Activated T-cell treated with anti-CD3 and anti-CD28 coated beads, Interleukin-2, amount 50 U/mL, for 4 hours (primary cell): ENCODE results near the gene RFC2. TPM values are rescaled to one million over a fixed set of nuclear protein-coding genes. Genes with fewer than 3 reads are reported as not detected.
"Not testable (repeated sequence)": the region's sequence is repeated elsewhere in the genome, so short reads cannot be mapped to it uniquely, and the experiment has no call there.

Experiments
- ATAC-seq, 2 donors: fragments of 200-7000 bp; cut with Tn5 transposase; one replicate each; pipeline ENCODE4 v1.10.0; 2021
- DNase-seq: peaks from one replicate; pipeline ENCODE4 v3.0.0-alpha.2; 2020
- H3K27me3 Mint-ChIP-seq: one replicate; pipeline ENCODE4 v1.8.0; 2021; ENCODE audit warnings: low read depth, mixed read lengths
- H3K36me3 Mint-ChIP-seq: one replicate; pipeline ENCODE4 v1.8.0; 2022; ENCODE audit warnings: mixed read lengths; ENCODE audit not compliant: insufficient read depth
- H3K4me1 Mint-ChIP-seq: one replicate; pipeline ENCODE4 v1.8.0; 2021; ENCODE audit warnings: low read depth, mixed read lengths
- H3K4me3 Mint-ChIP-seq: one replicate; pipeline ENCODE4 v1.8.0; 2021; ENCODE audit warnings: mild to moderate bottlenecking, moderate library complexity, mixed read lengths
- H3K9me3 Mint-ChIP-seq: one replicate; pipeline ENCODE4 v1.8.0; 2021; ENCODE audit warnings: mixed read lengths
- total RNA-seq, 3 donors: library from RNA; stranded (reverse); gene quantifications; one replicate each; pipeline ENCODE4 v1.2.1, GENCODE V29; 2021

The RFC2 gene
- total RNA-seq, 3 donors from 2014 or later = 71.4 to 85.2 (median 73.8) TPM

GRCh38 chr7:74246497-74246896 is 7.7 kb downstream of the RFC2 start:
- no peak overlapping the region for H3K4me3 Mint-ChIP-seq
- ATAC-seq = no peak
- H3K9me3 Mint-ChIP-seq = no peaks in the 10 kb centered on the region
- H3K36me3 Mint-ChIP-seq = peaks cover 27% of the 10 kb centered on the region
- H3K4me1 Mint-ChIP-seq = peaks cover 7% of the 10 kb centered on the region
- no peak for DNase-seq
- H3K27me3 Mint-ChIP-seq = no peaks in the 10 kb centered on the region

GRCh38 chr7:74242122-74242443 is 12.1 kb downstream of the RFC2 start:
- no peak for ATAC-seq
- Mint-ChIP-seq H3K9me3 (no peaks in the 10 kb centered on the region), H3K4me1 (peaks cover 3% of the 10 kb centered on the region), H3K27me3 (no peaks in the 10 kb centered on the region), H3K4me3 (no peak overlapping the region), H3K36me3 (peaks cover 32% of the 10 kb centered on the region)
- DNase-seq = no peak

GRCh38 chr7:74240482-74240881 is 13.7 kb downstream of the RFC2 start:
- Mint-ChIP-seq H3K36me3 (peaks cover 33% of the 10 kb centered on the region), H3K4me1 (peaks cover 3% of the 10 kb centered on the region), H3K27me3 (no peaks in the 10 kb centered on the region), H3K9me3 (no peaks in the 10 kb centered on the region), H3K4me3 (no peak overlapping the region)
- no peak for DNase-seq
- no peak for ATAC-seq

- Mint-ChIP-seq H3K4me3 (no peak overlapping the region), H3K27me3 (no peaks in the 10 kb centered on the region), H3K9me3 (no peaks in the 10 kb centered on the region), H3K4me1 (peaks cover 2% of the 10 kb centered on the region), H3K36me3 (peaks cover 30% of the 10 kb centered on the region)
- ATAC-seq = no peak
- no peak for DNase-seq
Observed at GRCh38 chr7:74236284-74236683, 17.9 kb downstream of the RFC2 start.

- peaks cover 31% of the 10 kb centered on the region for H3K36me3 Mint-ChIP-seq
- peaks cover 5% of the 10 kb centered on the region for H3K4me1 Mint-ChIP-seq
- ATAC-seq (no peak), DNase-seq (no peak)
- no peaks in the 10 kb centered on the region for H3K9me3 Mint-ChIP-seq
- H3K4me3 Mint-ChIP-seq = no peak overlapping the region
- no peaks in the 10 kb centered on the region for H3K27me3 Mint-ChIP-seq
Observed at GRCh38 chr7:74235518-74236268, 18.5 kb downstream of the RFC2 start.

- H3K4me3 Mint-ChIP-seq = no peak overlapping the region
- H3K36me3 Mint-ChIP-seq = peaks cover 29% of the 10 kb centered on the region
- H3K9me3 Mint-ChIP-seq = no peaks in the 10 kb centered on the region
- ATAC-seq (no peak), DNase-seq (no peak)
- no peaks in the 10 kb centered on the region for H3K27me3 Mint-ChIP-seq
- H3K4me1 Mint-ChIP-seq = peaks cover 5% of the 10 kb centered on the region
Observed at GRCh38 chr7:74233655-74234285, 20.4 kb downstream of the RFC2 start.

- peaks cover 9% of the 10 kb centered on the region for H3K4me1 Mint-ChIP-seq
- no peak overlapping the region for H3K4me3 Mint-ChIP-seq
- H3K36me3 Mint-ChIP-seq = peaks cover 23% of the 10 kb centered on the region
- no peak for ATAC-seq
- DNase-seq = no peak
- no peaks in the 10 kb centered on the region for H3K27me3 Mint-ChIP-seq
- H3K9me3 Mint-ChIP-seq = no peaks in the 10 kb centered on the region
Observed at GRCh38 chr7:74231232-74231590, 23.0 kb downstream of the RFC2 start.

GRCh38 chr7:74230446-74231231 is 23.6 kb downstream of the RFC2 start:
- ATAC-seq (no peak), DNase-seq (no peak)
- H3K4me3 Mint-ChIP-seq = no peak overlapping the region
- H3K4me1 Mint-ChIP-seq = peaks cover 9% of the 10 kb centered on the region
- H3K9me3 Mint-ChIP-seq = no peaks in the 10 kb centered on the region
- no peaks in the 10 kb centered on the region for H3K27me3 Mint-ChIP-seq
- peaks cover 23% of the 10 kb centered on the region for H3K36me3 Mint-ChIP-seq

GRCh38 chr7:74228951-74229900 is 25.0 kb downstream of the RFC2 start:
- Mint-ChIP-seq H3K9me3 (no peaks in the 10 kb centered on the region), H3K4me3 (no peak overlapping the region), H3K36me3 (peaks cover 14% of the 10 kb centered on the region), H3K4me1 (peaks cover 9% of the 10 kb centered on the region), H3K27me3 (no peaks in the 10 kb centered on the region)
- no peak for ATAC-seq
- no peak for DNase-seq

- DNase-seq (no peak), ATAC-seq (no peak)
- H3K36me3 Mint-ChIP-seq = peaks cover 16% of the 10 kb centered on the region
- H3K27me3 Mint-ChIP-seq = no peaks in the 10 kb centered on the region
- H3K9me3 Mint-ChIP-seq = no peaks in the 10 kb centered on the region
- H3K4me3 Mint-ChIP-seq = no peak overlapping the region
- peaks cover 9% of the 10 kb centered on the region for H3K4me1 Mint-ChIP-seq
Observed at GRCh38 chr7:74226633-74227032, 27.6 kb downstream of the RFC2 start.

- Mint-ChIP-seq H3K27me3 (no peaks in the 10 kb centered on the region), H3K4me3 (no peak overlapping the region), H3K9me3 (no peaks in the 10 kb centered on the region), H3K36me3 (peaks cover 10% of the 10 kb centered on the region), H3K4me1 (peaks cover 4% of the 10 kb centered on the region)
- DNase-seq (no peak), ATAC-seq (no peak)
Observed at GRCh38 chr7:74225400-74225799, 28.8 kb downstream of the RFC2 start.

- peaks cover 10% of the 10 kb centered on the region for H3K36me3 Mint-ChIP-seq
- H3K4me3 Mint-ChIP-seq, H3K4me1 Mint-ChIP-seq, H3K9me3 Mint-ChIP-seq, H3K27me3 Mint-ChIP-seq, ATAC-seq, DNase-seq: not testable (repeated sequence)
Observed at GRCh38 chr7:74224907-74225306, 29.3 kb downstream of the RFC2 start.

- no peaks in the 10 kb centered on the region for H3K27me3 Mint-ChIP-seq
- H3K36me3 Mint-ChIP-seq = peaks cover 9% of the 10 kb centered on the region
- H3K4me3 Mint-ChIP-seq = no peak overlapping the region
- no peaks in the 10 kb centered on the region for H3K9me3 Mint-ChIP-seq
- H3K4me1 Mint-ChIP-seq = peaks cover 4% of the 10 kb centered on the region
- ATAC-seq = no peak
- no peak for DNase-seq
Observed at GRCh38 chr7:74224511-74224832, 29.7 kb downstream of the RFC2 start.
